Keratinocyte (primary cell): ENCODE data around the gene PCDHGA6.

Experiments
- CTCF ChIP-seq, 3 experiments: IDR thresholded peaks in 1 of 3; conservative IDR thresholded peaks in 1 of 3; optimal IDR thresholded peaks in 1 of 3; 2 replicates in 2 of 3; 3 replicates in 1 of 3; pipeline versions ENCODE3 to v1.5.1; 2011; ENCODE audit warnings: low read length in 3 of 3, mild to moderate bottlenecking in 3 of 3, moderate library complexity in 2 of 3, control low read depth in 1 of 3, inconsistent platforms in 1 of 3; ENCODE audit not compliant: insufficient read depth in 2 of 3; ENCODE audit errors: extremely low read depth in 1 of 3
- EZH2 ChIP-seq: IDR thresholded peaks from one replicate; pipeline ENCODE4 v1.6.1; 2012; ENCODE audit warnings: inconsistent platforms, mild to moderate bottlenecking, low read length, moderate library complexity

DNA sequence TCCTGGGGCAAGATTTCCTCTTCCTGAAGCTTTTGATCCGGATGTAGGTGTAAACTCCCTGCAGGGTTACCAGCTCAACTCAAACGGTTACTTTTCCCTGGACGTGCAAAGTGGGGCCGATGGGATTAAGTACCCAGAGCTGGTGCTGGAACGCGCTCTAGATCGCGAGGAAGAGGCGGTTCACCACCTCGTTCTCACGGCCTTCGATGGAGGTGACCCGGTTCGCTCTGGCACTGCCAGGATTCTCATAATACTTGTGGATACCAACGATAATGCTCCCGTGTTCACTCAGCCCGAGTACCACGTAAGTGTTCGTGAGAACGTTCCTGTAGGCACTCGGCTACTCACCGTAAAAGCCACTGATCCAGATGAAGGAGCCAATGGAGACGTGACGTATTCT, 18.1 kb upstream of the PCDHGA6 start:
- no peak for TF ChIP-seq CTCF (optimal IDR thresholded peaks at IDR 0.05 in 1 of 3, IDR thresholded peaks at IDR 0.05 in 1 of 3, conservative IDR thresholded peaks at IDR 0.05 in 1 of 3; ENCODE audit: extremely low read depth in 1 of 3, insufficient read depth in 2 of 3, low read length in 3 of 3)
- TF ChIP-seq EZH2 = no peak
